Natural killer cell (primary cell): Measurements from ENCODE around the gene TUT7. TPM values are rescaled to one million over a fixed set of nuclear protein-coding genes. Genes with fewer than 3 reads are reported as not detected.

Experiments
- ATAC-seq, 3 donors: fragments of 150-1000 bp in 2 of 3; fragments of 200-7000 bp in 1 of 3; cut with Tn5 transposase; 1 replicate in 1 of 3; 2 replicates in 2 of 3; pipeline ENCODE4 v1.10.0; 2021; ENCODE audit warnings: mild to moderate bottlenecking in 2 of 3, moderate library complexity in 2 of 3
- DNase-seq, 2 donors: peaks; one replicate each; pipeline versions ENCODE4 v3.0.0 to v3.0.0-alpha.2; 2013 to 2021; ENCODE audit warnings: mixed read lengths in 1 of 2
- H3K27ac ChIP-seq: one replicate; pipeline ENCODE4 v1.5.1; 2013; ENCODE audit warnings: mild to moderate bottlenecking, low read length
- H3K27me3 ChIP-seq: one replicate; pipeline ENCODE4 v1.6.1; 2013; ENCODE audit warnings: low read length; ENCODE audit not compliant: control insufficient read depth, insufficient read depth
- H3K36me3 ChIP-seq: one replicate; pipeline ENCODE4 v1.6.1; 2013; ENCODE audit warnings: low read length; ENCODE audit not compliant: control insufficient read depth, insufficient read depth
- H3K4me1 ChIP-seq: one replicate; pipeline ENCODE4 v1.6.1; 2013; ENCODE audit warnings: low read length; ENCODE audit not compliant: control insufficient read depth, insufficient read depth
- H3K4me3 ChIP-seq: one replicate; pipeline ENCODE4 v1.5.1; 2013; ENCODE audit warnings: low read length
- H3K9me3 ChIP-seq: one replicate; pipeline ENCODE4 v1.6.1; 2013; ENCODE audit warnings: low read length; ENCODE audit not compliant: control insufficient read depth, insufficient read depth
- H3K27ac Mint-ChIP-seq, 2 donors: one replicate each; pipeline ENCODE4 v1.8.0; 2022; ENCODE audit warnings: mild to moderate bottlenecking in 2 of 2, mixed read lengths in 2 of 2, moderate library complexity in 1 of 2
- H3K27me3 Mint-ChIP-seq, 2 donors: one replicate each; pipeline ENCODE4 v1.8.0; 2022; ENCODE audit warnings: low read depth in 2 of 2, mixed read lengths in 2 of 2
- H3K36me3 Mint-ChIP-seq: one replicate; pipeline ENCODE4 v1.8.0; 2022; ENCODE audit warnings: mixed read lengths
- H3K4me1 Mint-ChIP-seq, 2 donors: one replicate each; pipeline ENCODE4 v1.8.0; 2022; ENCODE audit warnings: mixed read lengths in 2 of 2
- H3K4me3 Mint-ChIP-seq: one replicate; pipeline ENCODE4 v1.8.0; 2022; ENCODE audit warnings: mild to moderate bottlenecking, moderate library complexity, mixed read lengths
- H3K9me3 Mint-ChIP-seq, 2 donors: one replicate each; pipeline ENCODE4 v1.8.0; 2022; ENCODE audit warnings: mixed read lengths in 2 of 2
- CTCF ChIP-seq: fragments of 200-600 bp; IDR thresholded peaks from one replicate; pipeline ENCODE4 v1.8.0; 2022; ENCODE audit warnings: antibody characterized with exemption
- WGBS: methylation state at CpG from one replicate; pipeline ENCODE4 v1.1.7; 2013; ENCODE audit warnings: missing lambda C conversion rate; ENCODE audit not compliant: insufficient coverage; 5-methylcytosine and 5-hydroxymethylcytosine counted together
- intact Hi-C: fragments of 100-400 bp; cut with micrococcal nuclease; formaldehyde crosslinking; loops from one replicate; pipeline ENCODE4 v1.14.2; 2022
- total RNA-seq, 4 donors: library from RNA; stranded (reverse); fragments of 120-200 nt in 1 of 4; gene quantifications; one replicate each; pipeline versions ENCODE4 v1.2.3 to v1.2.4, GENCODE V29; 2013 to 2022

The TUT7 gene
- total RNA-seq, 3 donors from 2014 or later (not counting 1 experiment from before 2014, with no cell fraction given): 84.7 to 94.8 (median 85.6) TPM

DNA sequence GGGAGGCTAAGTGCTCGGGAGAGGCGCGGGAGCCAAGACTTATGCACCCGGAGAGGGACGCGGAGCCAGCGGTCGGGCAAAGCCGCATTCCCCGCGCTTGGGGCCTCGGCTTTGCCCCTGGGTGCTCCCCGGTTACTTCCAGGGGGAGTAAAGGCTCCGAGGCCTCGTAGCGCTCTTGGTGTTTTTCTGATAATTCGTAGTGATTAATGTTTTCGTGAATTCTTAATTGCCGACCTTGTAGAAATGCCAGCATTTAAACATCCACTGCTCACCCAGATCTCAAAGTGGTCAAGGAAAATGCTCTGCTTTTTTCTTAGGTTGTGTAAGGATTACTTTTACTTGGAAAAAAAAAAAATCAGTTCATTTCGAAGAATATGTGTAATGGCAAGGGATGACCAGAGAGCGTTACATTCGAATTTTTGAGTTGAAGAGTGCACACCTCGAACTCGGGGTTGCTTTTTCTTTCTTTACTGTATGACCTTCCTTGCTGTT, 654 bp upstream of the TUT7 start:
- peak overlapping the region; percentile 82 for H3K27ac ChIP-seq
- H3K27ac Mint-ChIP-seq: peak overlapping the region; percentile 93 to 97
- intact Hi-C loops: loop anchor here (1.0 kb wide), 1 partner anchor 73 kb away; the partner anchor contains the start of gene ISCA1
- H3K4me1 Mint-ChIP-seq: peaks cover 36 to 41% of the 10 kb centered on the region in 2 donors
- TF ChIP-seq CTCF: no peak
- peak overlapping the region; percentile 72 for H3K4me3 ChIP-seq
- H3K36me3 ChIP-seq: peaks cover 6% of the 10 kb centered on the region
- H3K36me3 Mint-ChIP-seq: peaks cover 8% of the 10 kb centered on the region
- no peaks in the 10 kb centered on the region for H3K27me3 ChIP-seq
- no peak for ATAC-seq
- WGBS: 18% methylated on average over 20 of the region's 24 CpGs
- H3K9me3 Mint-ChIP-seq: no peaks in the 10 kb centered on the region
- no peaks in the 10 kb centered on the region for H3K9me3 ChIP-seq
- H3K4me1 ChIP-seq: peaks cover 18% of the 10 kb centered on the region
- no peak for DNase-seq
- peak overlapping the region; percentile 95 for H3K4me3 Mint-ChIP-seq
- H3K27me3 Mint-ChIP-seq: no peaks in the 10 kb centered on the region

GRCh38 chr9:86353655-86354010, 577 bp downstream of the TUT7 start:
- intact Hi-C loops: loop anchor here (1.0 kb wide), 1 partner anchor 71 kb away; the partner anchor contains the start of gene ISCA1
- Histone ChIP-seq H3K4me3 (peak overlapping the region; percentile 72), H3K36me3 (peaks cover 6% of the 10 kb centered on the region), H3K27ac (peak overlapping the region; percentile 78), H3K4me1 (peaks cover 19% of the 10 kb centered on the region), H3K9me3 (no peaks in the 10 kb centered on the region), H3K27me3 (no peaks in the 10 kb centered on the region)
- peak in 1 of 2 donors; percentile 50 for DNase-seq
- no peak for ATAC-seq
- Mint-ChIP-seq H3K4me3 (peak overlapping the region; percentile 95), H3K27ac (peak overlapping the region; percentile 93 to 97), H3K9me3 (no peaks in the 10 kb centered on the region), H3K27me3 (no peaks in the 10 kb centered on the region), H3K4me1 (peaks cover 44 to 51% of the 10 kb centered on the region in 2 donors), H3K36me3 (peaks cover 8% of the 10 kb centered on the region)
- WGBS: under 1% methylated on average over 14 of the region's 14 CpGs
- no peak for TF ChIP-seq CTCF

GRCh38 chr9:86352440-86353077, 1.7 kb downstream of the TUT7 start:
- Histone ChIP-seq H3K27me3 (no peaks in the 10 kb centered on the region), H3K27ac (peak overlapping the region; percentile 78), H3K4me1 (peaks cover 23% of the 10 kb centered on the region), H3K4me3 (peak overlapping the region; percentile 72), H3K36me3 (peaks cover 6% of the 10 kb centered on the region), H3K9me3 (no peaks in the 10 kb centered on the region)
- TF ChIP-seq CTCF: no peak
- H3K27me3 Mint-ChIP-seq: no peaks in the 10 kb centered on the region
- H3K4me3 Mint-ChIP-seq: peak overlapping the region; percentile 95
- H3K27ac Mint-ChIP-seq: peak overlapping the region; percentile 93 to 97
- ATAC-seq (no peak), DNase-seq (peak in 1 of 2 donors; percentile 60)
- 43% methylated on average over 5 of the region's 5 CpGs for WGBS
- intact Hi-C loops: loop anchor here (1.0 kb wide), 1 partner anchor 15 kb away; no protein-coding TSS in a partner anchor
- peaks cover 55 to 61% of the 10 kb centered on the region in 2 donors for H3K4me1 Mint-ChIP-seq
- H3K9me3 Mint-ChIP-seq: no peaks in the 10 kb centered on the region
- peaks cover 8% of the 10 kb centered on the region for H3K36me3 Mint-ChIP-seq
